NCI-H2196 treated with DMSO at 0.1 percent for 48 hours (cell line): Measurements from ENCODE around the gene RMND5B.
A peak's percentile ranks its signal among the peaks of the same experiment; 100 is the strongest.

ENCODE experiments used
- DNase-seq: peaks from one replicate; lab custom pipeline; 2025; ENCODE audit not compliant: unreplicated experiment; lab: John Stamatoyannopoulos, UW

RMND5B gene

DNA sequence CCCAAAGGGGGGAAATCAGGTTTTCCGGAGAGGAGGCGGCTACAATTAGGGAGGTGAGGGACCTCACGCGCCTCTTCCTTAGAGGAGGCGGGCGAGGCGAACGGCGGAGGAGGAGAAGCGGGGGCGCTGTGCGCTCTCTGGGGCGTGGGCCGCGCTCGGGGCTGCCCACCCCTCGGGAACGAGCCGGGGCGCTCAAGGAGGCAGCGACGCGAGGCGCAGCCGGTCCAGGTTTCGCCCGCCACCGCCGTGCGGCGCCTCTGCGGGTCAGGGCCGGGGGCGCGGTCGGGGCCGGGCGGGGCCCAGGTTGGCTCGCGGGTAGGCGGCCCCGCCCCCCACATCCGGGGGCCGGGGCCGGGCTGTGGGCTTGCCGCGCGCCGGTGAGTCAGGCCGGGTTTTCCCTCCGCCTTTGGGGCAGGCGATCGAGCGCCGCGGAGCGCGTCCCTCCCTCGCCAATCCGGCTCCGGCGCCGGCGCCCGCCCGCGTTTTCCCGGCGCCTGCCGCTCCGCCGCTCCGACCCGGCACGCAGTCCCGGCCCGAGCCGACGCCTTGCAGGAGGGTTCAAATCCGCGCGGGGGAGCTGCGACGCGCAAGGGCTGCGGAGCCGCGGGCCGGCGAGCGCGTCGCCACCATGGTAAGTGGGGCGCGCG, 17.6 kb upstream of the RMND5B start, which contains the start of gene N4BP3:
TSS of gene N4BP3 (plus strand) at position 392 of the 647 bp plus-strand sequence. CDS start 6,052 bp downstream, outside the sequence.
- peak; percentile 55 for DNase-seq

DNA sequence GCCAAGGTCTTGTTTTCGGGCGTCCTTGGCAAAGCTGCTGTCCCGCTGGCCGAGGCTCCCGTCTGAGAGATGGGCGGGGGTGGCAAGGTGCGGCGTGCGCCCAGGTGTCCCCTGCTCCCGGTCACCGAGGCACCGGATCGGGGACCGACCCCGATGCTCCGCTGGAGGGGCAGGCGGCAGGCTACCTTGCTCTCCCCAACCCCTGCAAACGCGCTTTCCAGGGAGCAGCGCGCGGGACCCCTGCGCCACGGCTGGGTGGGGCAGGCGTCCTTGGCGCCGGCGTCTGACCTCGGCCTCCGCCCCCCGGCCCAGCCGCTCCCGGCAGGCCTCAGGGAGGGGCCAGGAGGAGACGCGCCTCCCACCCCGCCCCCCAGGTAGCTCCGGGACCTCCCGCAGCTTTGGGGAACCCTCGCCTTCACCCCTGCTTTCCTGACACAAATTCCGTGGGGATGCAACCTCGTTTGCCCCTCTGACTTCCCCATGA, 16.9 kb upstream of the RMND5B start:
- no peak for DNase-seq

DNA sequence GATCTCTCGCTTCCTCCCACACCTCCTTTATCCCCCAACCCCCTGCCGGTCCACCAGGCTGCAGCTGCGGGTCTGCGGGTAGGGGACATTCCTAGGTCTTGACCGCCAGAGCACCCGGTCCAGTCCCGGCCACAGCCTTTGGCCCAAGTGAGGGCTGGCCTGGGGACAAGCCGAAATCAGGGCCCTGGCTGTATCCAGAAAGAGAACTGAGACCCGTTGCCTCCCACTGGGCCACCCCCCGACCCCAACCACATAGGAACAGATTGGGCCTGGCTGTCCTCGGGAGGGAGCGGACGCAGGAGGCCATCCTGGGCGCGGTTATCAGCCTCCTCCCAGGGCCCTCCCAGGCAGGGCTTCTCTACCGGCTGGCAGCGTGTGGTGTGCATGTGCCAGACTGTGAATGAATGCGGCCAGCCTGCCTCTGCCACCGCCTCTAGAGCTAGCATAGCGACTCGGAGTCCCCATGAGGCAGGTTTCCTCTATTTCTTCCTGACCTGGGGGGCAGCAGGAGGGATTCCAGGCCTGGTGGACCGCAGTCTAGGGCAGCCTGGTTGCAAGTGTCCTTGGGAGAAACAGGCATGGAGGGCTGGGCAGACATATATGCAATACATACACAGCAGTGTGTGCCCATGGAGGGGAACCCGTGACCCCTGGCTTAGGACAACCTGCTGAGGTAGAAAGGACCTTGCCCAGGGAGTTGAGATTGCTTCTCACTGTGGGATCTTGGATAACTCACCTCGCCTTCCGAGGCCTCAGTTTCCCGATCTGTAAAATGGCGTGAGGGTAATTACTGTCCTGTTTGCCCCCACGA, 16.3 kb upstream of the RMND5B start:
- no peak for DNase-seq

DNA sequence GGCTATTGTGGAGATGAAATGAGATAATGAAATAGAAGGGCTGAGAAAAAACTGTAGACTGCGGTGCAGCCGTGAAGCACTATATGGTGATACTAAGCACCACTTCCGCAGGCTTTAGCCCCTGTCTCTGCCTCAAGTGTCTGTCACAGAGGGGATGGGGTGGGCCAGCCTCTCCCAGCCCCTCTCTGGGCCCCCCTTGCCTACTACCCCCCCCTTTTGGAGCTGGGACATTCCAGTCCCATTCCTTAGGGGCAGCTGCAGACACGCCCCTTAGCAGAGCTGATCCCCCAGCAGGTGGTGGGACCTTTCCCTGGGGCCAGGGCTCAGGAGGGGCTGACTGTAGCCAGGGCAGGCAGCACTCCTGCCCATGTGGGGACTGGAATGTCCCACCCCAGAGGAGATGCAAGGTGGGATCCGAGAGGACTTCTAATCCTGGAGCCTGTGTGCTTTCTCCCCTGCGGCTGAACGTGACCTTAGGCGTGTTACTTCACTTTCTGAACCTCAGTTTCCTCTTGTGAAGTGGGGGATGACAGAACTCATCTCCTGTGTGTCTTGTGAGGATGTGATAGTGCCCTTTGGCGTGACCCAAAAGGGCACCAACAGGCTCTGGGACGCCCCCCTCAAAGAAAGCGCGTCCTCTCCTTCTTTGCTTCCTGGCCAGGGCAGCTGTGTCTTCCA, 15.5 kb upstream of the RMND5B start:
- no peak for DNase-seq

DNA sequence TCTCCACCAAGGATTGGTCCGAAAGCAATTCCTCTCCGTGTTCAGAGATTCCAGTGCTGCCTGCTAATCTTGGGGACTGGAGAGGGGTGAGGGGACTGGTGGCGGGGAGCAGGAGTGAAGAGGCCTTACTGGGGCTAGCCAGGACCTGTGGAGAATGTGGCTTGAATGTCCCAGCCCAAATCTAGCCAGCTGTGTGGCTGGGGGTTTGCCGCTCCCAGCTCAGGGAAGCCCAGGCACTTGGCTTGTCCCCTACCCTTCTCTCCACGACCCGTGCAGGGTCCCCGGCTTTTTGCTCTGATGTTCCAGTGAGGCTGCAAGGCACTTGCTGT, 15.0 kb upstream of the RMND5B start:
- DNase-seq, result no peak

DNA sequence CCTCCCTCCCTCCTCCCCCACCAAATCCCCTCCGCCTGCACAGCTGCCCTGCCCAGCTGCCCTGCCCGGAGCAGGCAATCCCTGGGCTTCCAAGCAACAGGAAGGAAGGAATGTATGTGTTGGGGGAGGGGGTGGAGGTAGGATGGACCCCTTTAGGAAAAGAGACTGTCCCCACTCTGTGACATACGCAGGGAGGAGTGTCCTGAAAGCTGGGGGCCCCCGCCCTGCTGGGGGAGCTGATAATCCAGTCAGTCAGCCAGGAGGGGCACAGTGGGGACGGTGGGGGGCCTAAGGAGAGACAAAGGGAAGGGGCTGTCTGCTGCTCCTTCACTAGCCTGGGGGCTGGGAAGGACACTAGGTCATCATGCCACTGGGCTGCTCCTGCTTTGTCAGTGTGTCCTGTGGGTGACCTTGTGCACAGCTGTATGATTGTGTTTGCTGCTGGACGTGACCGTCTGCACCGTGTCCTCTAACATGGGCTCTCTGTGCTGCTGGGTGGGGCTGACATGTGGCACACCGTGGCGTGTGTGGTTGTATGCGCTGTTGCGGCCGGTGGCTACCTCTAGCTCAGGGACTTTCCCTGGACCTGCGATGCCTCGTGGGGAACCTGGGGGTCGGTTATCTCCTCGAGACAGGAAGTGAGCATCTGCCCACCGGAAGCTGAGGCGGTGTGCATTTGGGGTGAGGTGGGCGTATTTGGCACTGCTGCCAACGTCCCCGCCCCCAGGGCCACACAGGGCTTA, 14.5 kb upstream of the RMND5B start:
- no peak for DNase-seq

DNA sequence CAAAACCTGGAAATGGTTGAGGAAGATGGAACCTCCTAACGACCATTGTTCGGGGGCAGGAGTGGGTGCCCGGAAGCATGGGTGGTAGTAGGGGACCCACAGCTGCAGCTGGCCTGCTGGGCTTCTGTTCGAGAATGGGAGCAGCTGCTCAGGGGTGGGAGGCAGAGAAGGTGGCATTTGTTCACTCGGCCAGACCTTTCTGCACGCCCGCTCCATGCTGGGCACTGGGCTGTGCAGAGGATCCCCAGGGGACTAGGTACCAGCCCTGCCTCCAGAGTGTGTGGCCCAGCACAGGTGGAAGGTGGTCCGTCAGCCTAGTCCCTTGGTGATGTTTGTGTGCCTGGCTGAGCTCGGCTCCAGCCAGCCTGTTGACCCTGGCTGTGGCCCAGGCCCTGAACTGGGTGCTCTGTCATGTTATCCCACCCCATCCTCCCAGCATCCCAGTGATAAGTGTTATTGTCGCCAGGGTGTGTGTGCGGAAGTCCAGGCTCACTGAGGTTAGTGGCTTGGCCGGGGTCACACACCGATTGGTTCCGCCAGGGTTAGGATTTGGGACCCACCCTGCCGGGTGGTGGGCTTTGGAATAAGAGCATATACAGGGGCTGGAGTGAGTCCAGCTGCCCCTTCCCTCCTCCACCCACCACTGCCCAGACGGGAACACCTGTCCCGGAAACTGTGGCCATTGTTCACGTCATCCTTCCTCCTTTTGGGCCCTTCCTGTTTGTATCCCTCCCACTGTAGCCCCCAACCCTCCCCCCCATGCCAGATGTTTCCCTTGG, 12.7 kb upstream of the RMND5B start:
- DNase-seq, result no peak

DNA sequence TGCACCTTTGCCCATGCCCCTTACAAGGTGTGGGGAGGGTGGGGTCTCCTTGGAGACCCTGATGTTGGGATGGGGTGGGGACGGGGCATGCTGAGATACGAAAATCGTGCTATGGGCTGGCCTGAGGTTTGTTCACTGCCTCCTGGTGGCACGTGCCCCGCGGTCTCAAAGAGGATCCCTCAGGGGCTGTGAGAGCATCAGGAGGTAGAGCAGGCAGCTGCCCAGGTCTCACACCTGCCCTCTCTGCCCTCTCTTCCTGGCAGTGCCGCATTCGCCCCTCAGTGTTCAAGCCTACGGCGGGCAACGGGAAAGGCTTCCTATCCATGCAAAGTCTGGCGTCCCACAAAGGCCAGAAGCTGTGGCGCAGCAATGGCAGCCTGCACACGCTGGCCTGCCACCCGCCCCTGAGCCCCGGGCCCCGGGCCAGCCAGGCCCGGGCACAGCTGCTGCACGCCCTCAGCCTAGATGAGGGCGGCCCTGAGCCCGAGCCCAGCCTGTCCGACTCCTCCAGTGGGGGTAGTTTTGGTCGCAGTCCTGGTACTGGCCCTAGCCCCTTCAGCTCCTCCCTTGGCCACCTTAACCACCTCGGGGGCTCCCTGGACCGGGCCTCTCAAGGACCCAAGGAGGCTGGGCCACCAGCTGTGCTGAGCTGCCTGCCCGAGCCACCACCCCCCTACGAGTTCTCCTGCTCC, 10.8 kb upstream of the RMND5B start:
- DNase-seq, result no peak

DNA sequence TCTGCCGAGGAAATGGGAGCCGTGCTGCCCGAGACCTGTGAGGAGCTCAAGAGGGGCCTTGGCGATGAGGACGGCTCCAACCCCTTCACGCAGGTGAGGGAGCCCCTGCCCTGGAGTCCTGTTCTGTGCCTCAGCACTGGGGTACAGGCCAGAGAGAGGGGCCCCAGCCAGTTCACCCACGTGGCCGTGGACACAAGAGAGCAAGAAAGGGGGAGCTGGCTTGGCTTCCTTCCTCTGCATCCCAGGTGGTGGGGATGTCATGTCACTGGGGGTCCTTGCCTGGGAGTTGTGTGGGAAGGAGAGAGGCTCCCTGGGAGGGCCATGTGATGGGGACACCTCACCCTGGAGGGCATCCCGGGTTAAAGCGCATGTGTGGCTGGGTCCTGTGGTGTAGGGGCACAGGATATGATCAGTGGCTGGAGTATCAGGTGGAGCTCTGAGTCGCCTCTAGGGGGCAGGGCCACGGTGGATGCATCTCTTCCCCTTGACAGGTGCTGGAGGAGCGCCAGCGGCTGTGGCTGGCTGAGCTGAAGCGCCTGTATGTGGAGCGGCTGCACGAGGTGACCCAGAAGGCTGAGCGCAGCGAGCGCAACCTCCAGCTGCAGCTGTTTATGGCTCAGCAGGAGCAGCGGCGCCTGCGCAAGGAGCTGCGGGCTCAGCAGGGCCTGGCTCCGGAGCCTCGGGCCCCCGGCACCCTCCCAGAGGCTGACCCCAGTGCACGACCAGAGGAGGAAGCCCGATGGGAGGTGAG, 10.0 kb upstream of the RMND5B start:
- peak; percentile 92 for DNase-seq

DNA sequence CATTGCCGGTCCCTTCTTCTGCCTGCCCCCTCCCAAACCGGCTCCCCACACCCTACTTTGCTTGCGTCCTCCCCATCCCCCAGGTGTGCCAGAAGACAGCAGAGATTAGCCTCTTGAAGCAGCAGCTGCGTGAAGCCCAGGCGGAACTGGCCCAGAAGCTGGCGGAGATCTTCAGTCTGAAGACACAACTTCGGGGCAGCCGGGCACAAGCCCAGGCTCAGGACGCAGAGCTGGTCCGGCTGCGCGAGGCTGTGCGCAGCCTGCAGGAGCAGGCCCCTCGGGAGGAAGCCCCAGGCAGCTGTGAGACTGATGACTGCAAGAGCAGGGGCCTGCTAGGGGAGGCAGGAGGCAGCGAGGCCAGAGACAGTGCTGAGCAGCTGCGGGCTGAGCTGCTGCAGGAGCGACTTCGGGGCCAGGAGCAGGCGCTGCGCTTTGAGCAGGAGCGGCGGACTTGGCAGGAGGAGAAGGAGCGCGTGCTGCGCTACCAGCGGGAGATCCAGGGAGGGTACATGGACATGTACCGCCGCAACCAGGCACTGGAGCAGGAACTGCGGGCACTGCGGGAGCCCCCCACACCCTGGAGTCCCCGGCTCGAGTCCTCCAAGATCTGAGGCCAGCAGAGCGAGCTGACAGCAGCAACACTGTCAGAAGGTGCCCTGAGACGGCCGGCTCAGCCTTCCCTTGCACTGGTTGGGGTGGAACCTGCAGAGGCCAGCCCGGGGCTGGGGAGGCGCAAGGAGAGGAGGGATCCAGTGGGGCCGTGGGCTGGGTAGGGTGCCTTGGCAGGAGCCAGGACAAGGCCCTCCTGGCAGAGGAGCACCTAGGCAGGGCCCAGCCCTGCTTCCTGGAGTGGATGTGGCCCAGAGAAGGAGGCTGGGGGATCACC, 9.2 kb upstream of the RMND5B start:
- DNase-seq, result peak; percentile 61

DNA sequence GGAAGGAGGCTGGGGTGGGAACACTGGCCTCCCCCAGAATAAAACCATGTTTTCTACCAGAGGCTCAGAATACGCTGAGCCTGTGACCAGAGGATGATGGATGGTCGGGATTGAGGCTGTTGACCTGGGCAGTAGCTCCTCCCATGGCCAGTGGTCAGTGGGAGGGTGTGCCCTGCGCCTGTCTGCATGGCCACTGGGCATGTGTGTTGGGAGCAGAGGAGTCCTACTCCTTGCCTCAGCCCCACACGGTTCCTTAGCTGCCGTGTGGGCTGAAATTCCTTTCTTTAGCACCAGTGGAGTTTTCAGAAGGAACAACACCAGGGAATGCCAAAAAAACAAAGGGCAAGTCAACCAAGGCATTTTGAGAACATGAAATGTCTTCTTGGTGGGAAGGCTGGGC, 8.5 kb upstream of the RMND5B start:
- no peak for DNase-seq

DNA sequence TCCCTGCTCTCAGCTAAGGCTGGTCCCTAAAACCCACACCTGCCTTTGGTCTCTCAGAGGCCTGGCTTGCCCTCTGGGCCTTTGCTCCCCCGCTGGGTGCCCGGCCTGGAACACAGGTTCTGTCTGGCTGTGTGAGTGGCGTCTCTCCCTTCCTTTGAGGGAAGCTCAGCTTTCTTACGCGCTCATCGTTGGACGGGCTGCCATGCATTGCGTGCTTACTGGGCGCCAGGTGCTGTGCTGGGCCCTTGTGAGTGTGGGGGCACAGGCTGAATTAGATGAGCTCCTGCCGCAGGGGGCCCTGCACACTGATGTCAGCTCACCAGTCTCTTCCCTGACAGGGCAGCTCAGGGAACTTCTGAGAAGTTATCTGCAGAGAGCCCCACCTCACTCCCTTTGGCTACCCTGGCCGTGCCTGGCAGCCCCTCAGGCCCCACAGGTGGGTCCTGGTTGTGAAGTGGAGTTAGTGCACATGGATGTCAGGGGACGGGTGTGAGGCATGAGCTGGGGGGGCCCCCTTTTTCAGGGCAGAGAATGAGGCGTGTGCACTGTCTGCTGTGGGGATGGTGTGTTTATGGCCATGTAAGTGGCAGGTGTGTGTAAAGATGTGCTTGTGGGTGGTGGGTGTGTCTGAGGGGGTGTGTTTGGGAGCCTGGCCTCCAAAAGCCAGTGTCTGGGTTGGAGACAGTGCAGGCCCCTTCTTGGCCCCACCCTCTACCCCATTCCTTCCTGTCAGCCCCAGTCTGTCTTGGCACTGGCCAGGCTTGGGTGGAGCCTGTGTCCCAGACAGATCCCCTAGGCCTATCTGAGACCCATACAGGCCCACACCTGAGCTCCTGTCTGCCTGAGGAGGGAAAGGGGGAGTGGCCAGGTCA, 7.5 kb upstream of the RMND5B start:
- DNase-seq, result no peak

DNA sequence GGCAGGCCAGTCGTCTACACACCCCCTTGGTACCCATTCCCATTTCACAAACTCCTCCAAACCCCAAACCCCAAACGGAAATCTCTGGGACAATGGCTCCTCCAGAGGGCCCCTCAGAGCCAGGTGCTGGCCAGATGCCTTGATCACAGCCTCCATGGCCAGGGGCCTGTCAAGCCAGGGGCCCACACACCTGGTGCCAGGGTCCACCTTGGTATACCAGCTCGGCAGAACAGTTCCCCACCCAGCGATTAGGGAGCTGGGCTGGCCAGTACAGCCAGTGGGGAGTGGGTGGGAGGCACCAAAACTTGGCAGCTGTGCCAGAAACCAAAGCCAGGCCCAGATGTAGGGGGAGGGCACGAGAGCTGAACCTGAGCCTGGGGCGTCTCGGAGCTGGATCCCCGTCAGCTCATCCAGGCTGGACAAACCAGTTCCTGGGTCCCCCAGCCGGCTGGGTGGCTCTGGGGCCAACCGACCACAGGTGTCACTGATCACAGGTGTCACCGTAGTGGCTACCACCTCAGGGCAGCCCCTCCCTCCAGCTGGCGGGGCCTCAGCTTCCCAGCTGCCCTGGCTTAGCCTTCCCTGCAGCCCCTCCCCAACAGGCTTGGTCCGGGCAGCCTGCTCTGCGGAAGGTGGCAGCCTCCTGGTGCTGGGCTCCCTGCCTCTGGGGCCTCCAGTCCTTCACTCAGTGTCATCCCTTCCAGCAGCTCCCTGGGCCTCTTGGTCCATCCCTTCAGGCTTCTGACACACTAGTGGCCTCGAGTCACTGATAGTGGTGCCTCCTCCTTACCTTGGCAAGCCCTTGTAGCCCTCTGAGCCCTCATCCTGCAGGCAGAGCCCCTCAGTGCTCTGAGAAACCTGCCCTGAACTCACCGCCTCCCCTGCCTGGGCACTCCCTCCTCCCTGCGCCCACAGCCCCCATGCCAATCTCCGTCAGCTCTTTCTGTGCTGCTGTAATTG, 6.6 kb upstream of the RMND5B start:
- no peak for DNase-seq

DNA sequence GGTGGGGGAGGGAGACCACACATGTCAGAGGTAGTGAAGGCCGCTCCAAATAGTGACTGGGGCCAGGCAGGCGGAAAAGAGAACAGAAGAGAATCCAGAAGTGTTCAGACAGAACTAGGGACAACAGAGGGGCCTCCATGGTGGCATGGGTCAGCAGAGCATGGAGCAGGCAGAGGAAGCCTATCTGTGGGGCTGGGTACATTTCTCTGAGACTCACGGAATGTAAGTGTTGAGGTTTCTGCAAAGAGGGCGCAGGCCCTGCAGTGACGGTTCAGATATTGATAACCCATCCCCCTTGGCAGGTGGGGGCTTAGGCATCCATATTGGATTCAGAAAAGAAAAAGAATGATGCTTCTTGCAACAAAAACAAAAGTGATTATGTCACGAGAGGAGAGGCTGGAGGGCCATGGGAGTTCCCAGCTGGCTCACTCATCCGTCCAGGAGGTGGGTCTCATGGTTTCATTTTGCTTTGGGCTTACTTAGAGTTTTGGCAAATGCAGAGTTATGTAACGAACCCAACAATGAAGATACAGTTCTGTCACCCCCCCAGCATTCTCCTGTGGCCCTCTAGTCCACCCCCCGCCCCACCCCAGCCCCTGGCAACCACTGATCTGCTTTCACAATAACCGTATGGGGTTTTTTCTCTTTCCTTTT, 5.4 kb upstream of the RMND5B start:
- no peak for DNase-seq

DNA sequence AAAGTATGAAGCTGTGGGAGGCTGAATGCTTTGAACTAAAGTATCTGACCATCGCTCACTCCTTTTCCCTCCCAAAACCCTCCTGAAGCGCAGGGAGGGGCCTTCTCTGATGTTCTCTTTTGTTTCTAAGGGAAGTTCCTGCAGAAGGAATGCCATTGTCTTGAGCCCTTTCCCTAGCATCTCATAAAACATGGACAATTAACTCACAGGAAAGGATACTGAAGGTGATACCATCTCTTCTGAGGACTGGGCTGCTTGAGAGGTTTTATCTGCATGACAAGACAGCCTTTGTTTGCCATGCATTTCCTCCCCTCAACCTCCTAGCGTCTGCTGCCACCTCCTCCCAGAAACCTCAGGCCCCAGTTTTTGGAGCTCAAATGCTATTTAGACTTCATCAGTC, 4.3 kb upstream of the RMND5B start:
- DNase-seq, result no peak
